Endothelial cell of hepatic sinusoid (primary cell): ENCODE data around the gene CDC20.

ENCODE experiments used
- in situ Hi-C: cut with HindIII; loops from 2 replicates; pipeline ENCODE4 v1.10.0; 2017; ENCODE audit warnings: low sequenced_read_pairs

Gene CDC20

GRCh38 chr1:43327549-43328292 lies 31.1 kb upstream of the CDC20 start:
- in situ Hi-C loops, result no loop called here

- in situ Hi-C loops, result no loop called here
Measured at GRCh38 chr1:43329995-43330751, 28.6 kb upstream of the CDC20 start.

GRCh38 chr1:43331688-43332087 lies 27.1 kb upstream of the CDC20 start:
- in situ Hi-C loops, result no loop called here

- in situ Hi-C loops, result no loop called here
Measured at GRCh38 chr1:43334453-43335205, 24.2 kb upstream of the CDC20 start.

DNA sequence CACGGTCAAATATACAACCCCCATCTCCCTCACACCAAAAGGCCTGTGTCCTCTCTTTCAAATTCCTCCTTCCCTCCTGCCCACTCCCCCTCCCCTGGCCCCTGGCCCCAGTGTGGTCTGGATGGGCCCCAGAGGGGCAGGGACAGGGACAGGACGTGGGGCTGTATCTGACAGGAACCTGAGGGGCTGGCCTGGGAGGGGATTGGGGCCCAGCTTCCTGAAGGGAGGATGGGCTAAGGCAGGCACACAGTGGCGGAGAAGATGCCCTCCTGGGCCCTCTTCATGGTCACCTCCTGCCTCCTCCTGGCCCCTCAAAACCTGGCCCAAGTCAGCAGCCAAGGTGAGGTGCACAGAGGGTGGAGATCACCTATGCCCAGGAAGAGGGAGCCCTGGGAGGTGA lies 21.2 kb upstream of the CDC20 start, which contains the start of gene MPL:
Gene MPL, plus strand, starts transcription at position 231 of the 400 bp plus-strand sequence. Its CDS starts 31 bp downstream, at position 262.
- in situ Hi-C loops, result no loop called here

DNA sequence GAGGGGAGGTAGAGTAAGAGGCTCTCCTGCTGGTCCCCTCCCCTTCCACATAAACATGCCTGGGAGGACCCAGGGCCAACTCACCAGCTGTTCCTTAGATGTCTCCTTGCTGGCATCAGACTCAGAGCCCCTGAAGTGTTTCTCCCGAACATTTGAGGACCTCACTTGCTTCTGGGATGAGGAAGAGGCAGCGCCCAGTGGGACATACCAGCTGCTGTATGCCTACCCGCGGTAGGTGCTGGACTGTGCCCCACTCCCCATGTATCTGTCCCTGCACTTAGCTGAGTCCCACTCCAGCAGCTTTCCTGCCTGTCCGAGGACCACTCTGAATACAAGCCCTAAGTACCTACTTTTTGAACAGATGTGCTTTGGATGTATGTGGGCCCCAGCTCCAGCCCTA lies 20.8 kb upstream of the CDC20 start:
- in situ Hi-C loops, result no loop called here

- in situ Hi-C loops, result no loop called here
Measured at GRCh38 chr1:43339584-43340232, 19.1 kb upstream of the CDC20 start.

- in situ Hi-C loops, result no loop called here
Measured at GRCh38 chr1:43340559-43340958, 18.2 kb upstream of the CDC20 start.

- in situ Hi-C loops, result no loop called here
Measured at GRCh38 chr1:43344267-43344850, 14.4 kb upstream of the CDC20 start.

- in situ Hi-C loops, result no loop called here
Measured at GRCh38 chr1:43345120-43345519, 13.7 kb upstream of the CDC20 start.

GRCh38 chr1:43346636-43347035 lies 12.1 kb upstream of the CDC20 start:
- in situ Hi-C loops, result no loop called here

DNA sequence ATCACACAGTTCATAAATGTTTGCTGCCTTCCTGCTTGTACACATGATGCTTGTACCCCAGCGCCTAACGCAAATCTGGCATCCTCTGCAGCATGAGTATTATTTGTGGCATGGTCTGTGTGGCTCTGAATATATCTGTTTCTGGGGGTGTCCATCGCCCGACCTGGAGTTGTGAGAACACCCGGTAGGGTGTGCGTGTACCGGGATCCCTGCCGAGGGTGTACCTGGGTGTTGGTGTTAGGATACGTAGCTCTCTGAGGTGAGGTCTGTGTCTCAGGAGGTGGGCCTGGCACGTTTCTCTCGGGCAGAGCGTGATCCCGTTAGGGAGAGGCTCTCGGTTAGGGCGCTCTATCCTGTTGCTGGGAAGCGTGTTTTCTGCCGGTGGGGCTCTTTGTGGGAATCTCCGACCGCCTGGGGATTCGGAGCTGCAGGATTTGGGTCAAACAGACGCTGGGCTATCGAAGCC lies 10.4 kb upstream of the CDC20 start:
- in situ Hi-C loops, result no loop called here

- in situ Hi-C loops, result no loop called here
Measured at GRCh38 chr1:43348809-43349593, 9.8 kb upstream of the CDC20 start.

DNA sequence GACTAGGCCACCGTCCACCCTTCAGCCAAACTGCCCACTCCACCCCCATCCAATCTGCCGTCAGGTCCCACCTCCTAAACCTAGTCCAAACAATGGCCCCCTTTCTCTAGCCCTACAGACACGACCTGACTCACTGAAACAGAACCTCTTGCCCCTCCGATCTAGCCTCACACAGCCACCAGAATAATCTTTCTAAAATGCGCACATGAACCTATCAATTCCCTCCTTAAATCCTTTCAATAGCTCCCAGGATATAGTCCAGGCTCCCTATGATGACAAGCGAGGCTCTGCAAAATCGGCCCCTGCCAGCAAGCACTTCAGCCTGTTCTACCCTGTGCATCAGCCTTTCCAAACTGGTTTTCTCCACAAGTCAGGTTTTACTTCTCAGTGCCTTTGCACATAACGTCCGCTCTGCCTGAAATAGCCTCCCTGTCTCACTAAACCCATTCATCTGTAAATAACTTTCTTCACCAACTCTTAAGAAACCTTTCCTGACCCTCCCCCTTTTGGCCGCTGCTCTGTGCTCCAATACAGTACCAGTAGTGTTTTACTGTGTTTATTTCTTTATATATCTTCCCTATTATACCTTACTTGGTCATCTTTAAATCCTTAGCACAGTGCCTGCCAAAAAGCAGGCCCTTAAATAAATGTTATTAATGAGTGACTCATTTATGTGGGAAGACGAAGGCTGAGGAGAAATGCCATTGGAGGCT lies 9.0 kb upstream of the CDC20 start:
- in situ Hi-C loops, result no loop called here

DNA sequence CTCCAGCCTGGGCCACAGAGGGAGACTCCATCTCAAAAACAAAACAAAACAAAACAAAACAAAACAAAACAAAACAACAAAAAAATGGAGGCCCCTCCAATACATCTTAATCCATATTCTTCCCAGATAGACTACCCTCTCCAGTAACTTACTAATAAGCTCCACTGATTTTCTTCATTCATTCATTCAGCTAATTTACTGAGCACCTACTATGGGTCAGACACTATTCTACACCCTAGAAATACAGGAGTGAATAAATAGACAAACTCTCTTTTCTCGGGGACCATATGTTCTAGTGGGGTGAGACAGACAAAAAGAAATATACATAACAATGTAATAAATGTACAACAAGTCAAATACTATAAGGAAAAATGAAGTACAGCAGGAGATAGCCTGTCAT lies 7.8 kb upstream of the CDC20 start:
- in situ Hi-C loops, result no loop called here

DNA sequence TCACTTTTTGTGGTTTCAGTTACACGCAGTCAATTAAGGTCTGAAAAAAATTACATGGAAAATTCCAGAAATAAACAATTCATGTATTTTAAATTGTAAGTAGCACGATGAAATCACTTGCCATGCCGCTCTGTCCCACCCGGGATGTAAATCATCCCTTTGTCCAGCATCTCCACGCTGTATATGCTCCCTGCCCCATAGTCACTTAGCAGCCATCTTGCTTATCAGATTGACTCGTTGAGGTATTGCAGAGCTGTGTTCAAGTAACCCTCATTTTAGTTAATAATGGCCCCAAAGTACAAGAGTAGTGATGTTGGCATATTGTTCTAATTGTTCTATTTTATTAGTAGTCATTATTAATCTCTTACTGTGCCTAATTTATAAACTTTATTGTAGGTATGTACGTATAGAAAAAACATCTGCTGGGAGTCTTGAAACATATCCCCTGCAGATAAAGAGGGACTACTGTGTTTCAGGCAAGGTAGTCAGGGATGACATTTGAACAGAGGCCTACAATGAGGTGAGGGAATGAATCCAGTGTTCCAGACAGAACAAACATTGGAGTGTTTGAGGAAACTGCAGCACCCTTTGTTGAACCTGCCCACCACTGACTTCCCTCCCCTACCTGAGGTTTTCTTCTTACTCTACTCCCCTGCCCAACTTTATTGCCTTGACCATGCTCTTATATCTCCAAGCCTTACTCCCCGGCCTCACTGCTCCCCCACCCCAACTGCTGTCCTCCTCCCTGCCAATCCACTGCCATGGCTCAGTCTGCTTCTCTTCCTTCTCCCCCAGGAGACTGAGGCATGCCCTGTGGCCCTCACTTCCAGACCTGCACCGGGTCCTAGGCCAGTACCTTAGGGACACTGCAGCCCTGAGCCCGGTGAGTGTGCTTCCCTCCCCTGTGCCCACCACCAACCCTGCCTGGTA lies 7.1 kb upstream of the CDC20 start:
- in situ Hi-C loops, result no loop called here

DNA sequence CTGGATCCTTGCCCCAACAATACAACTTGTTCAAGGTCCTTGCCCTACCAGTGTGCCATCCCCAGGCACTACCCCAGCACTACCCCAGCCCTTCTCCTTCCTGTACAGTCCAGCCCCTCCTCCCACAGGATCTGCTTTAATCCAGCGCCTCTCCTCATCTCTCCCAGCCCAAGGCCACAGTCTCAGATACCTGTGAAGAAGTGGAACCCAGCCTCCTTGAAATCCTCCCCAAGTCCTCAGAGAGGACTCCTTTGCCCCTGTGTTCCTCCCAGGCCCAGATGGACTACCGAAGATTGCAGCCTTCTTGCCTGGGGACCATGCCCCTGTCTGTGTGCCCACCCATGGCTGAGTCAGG lies 6.5 kb upstream of the CDC20 start:
- in situ Hi-C loops, result no loop called here

GRCh38 chr1:43352881-43353280 lies 5.9 kb upstream of the CDC20 start:
- in situ Hi-C loops, result no loop called here
